A549 treated with AZD2906 at 1 μM for 4 hours (cell line): Measurements from ENCODE around the gene ZNF564. TPM values are rescaled to one million over a fixed set of nuclear protein-coding genes. Genes with fewer than 3 reads are reported as not detected.

ENCODE experiments used
- total RNA-seq: library from RNA; stranded (reverse); fragments of 200-300 nt; extraction: Qiagen RNA extraction; gene quantifications from 5 replicates; pipeline ENCODE4 v1.2.3, GENCODE V29; 2022

ZNF564 gene
- 1.3 to 2.4 TPM (median 1.7 TPM) in 5 replicates for total RNA-seq

GRCh38 chr19:12551060-12551832 is at the start of gene ZNF564:
Gene ZNF564 (minus strand): TSS chr19:12551482. CDS start chr19:12551332, 150 bp downstream.

GRCh38 chr19:12484371-12485051 is 66.8 kb downstream of the ZNF564 start, which contains the start of gene ZNF709:
Gene ZNF709 (minus strand): TSS chr19:12484816. CDS start chr19:12484657, 159 bp downstream.

Other genes starting within 250 kb of the ZNF564 start
- gene ZNF563, start 217.8 kb downstream of the ZNF564 start, total RNA-seq = not detected in 5 replicates
- not detected in 5 replicates for gene ZNF442, start 185.8 kb downstream of the ZNF564 start, total RNA-seq
- gene ZNF799, start 150.2 kb downstream of the ZNF564 start, total RNA-seq = 1.3 to 1.9 TPM (median 1.5 TPM) in 5 replicates
- gene ZNF443, start 110.5 kb downstream of the ZNF564 start, total RNA-seq = 0.86 to 1.2 TPM (median 0.89 TPM) in 5 replicates
- gene ZNF709, start 66.7 kb downstream of the ZNF564 start, total RNA-seq = 0.01 to 0.02 TPM (median 0.02 TPM) in 3 of 5 replicates, not detected in the others
- gene ZNF490, start 59.3 kb upstream of the ZNF564 start, total RNA-seq = 0.50 to 1.3 TPM (median 0.61 TPM) in 5 replicates
- 4.0 to 5.8 TPM (median 5.0 TPM) in 5 replicates for gene ZNF791, start 59.4 kb upstream of the ZNF564 start, total RNA-seq
- gene MAN2B1, start 115.3 kb upstream of the ZNF564 start, total RNA-seq = 17.1 to 23.1 TPM (median 20.5 TPM) in 5 replicates
- gene WDR83, start 115.3 kb upstream of the ZNF564 start, total RNA-seq = 7.4 to 11.2 TPM (median 9.7 TPM) in 5 replicates
- 36.8 to 48.6 TPM (median 46.6 TPM) in 5 replicates for gene DHPS, start 130.4 kb upstream of the ZNF564 start, total RNA-seq
- not detected in 5 replicates for gene GNG14, start 136.5 kb upstream of the ZNF564 start, total RNA-seq
- 8.9 to 12.9 TPM (median 12.4 TPM) in 5 replicates for gene FBXW9, start 145.1 kb upstream of the ZNF564 start, total RNA-seq
- 26.6 to 34.8 TPM (median 30.9 TPM) in 5 replicates for gene TNPO2, start 172.4 kb upstream of the ZNF564 start, total RNA-seq
- gene TRIR, start 183.2 kb upstream of the ZNF564 start, total RNA-seq = 170 to 218 TPM (median 210 TPM) in 5 replicates
- gene GET3, start 186.0 kb upstream of the ZNF564 start, total RNA-seq = 76.4 to 107 TPM (median 98.1 TPM) in 5 replicates
- gene BEST2, start 200.3 kb upstream of the ZNF564 start, total RNA-seq = 2.4 to 4.3 TPM (median 3.7 TPM) in 5 replicates
- gene HOOK2, start 224.1 kb upstream of the ZNF564 start, total RNA-seq = 9.2 to 12.4 TPM (median 10.0 TPM) in 5 replicates
- 127 to 217 TPM (median 181 TPM) in 5 replicates for gene JUNB, start 240.0 kb upstream of the ZNF564 start, total RNA-seq